GM12878 (cell line): ENCODE measurements around the gene HS3ST5. TPM values are rescaled to one million over a fixed set of nuclear protein-coding genes. Genes with fewer than 3 reads are reported as not detected.

Source experiments
- ATAC-seq: fragments of 200-7000 bp; cut with Tn5 transposase; 3 replicates; pipeline ENCODE4 v1.9.1; 2020; ENCODE audit warnings: mild to moderate bottlenecking, moderate library complexity
- BruUV-seq: library from RNA; stranded (reverse); fragments of 400-500 nt; replicated peaks from 2 replicates; lab custom pipeline; 2021; lab: Mats Ljungman, UMichigan
- CTCF ChIA-PET: fragments of 300-600 bp; sonication (Branson Sonifier 250); formaldehyde crosslinking; extraction: SDS; loops from one replicate; lab custom pipeline; 2021; ENCODE audit warnings: inconsistent platforms; lab: Yijun Ruan, JAX
- POLR2A ChIA-PET: fragments of 350-600 bp; formaldehyde crosslinking; extraction: SDS; loops from one replicate; lab custom pipeline; 2021; ENCODE audit warnings: inconsistent platforms; lab: Charles Lee
- RAD21 ChIA-PET: fragments of 300-600 bp; sonication (Branson Sonifier 250); formaldehyde crosslinking; loops from one replicate; lab custom pipeline; 2023; ENCODE audit warnings: antibody characterized with exemption; ENCODE audit not compliant: unreplicated experiment; lab: Charles Lee
- SMC1A ChIA-PET: fragments of 300-600 bp; sonication (Branson Sonifier 250); formaldehyde crosslinking; loops from one replicate; lab custom pipeline; 2023; ENCODE audit not compliant: unreplicated experiment, uncharacterized antibody; lab: Charles Lee
- DNase-seq: peaks from one replicate; pipeline ENCODE4 v3.0.0-alpha.2; 2011; ENCODE audit warnings: low read depth, low spot score
- FAIRE-seq: peaks from 3 replicates; lab custom pipeline; 2011; peaks lifted over from hg19 to GRCh38; lab: Jason Lieb, UNC
- H2AFZ ChIP-seq: 2 replicates; pipeline ENCODE4 v1.6.0; 2011; ENCODE audit warnings: low read depth, low read length, control low read depth; ENCODE audit not compliant: control insufficient read depth
- H3K27ac ChIP-seq: 2 replicates; pipeline ENCODE4 v1.5.1; 2011; ENCODE audit warnings: control low read depth; ENCODE audit not compliant: control insufficient read depth, insufficient read depth
- H3K27me3 ChIP-seq, 2 experiments: replicated peaks in 1 of 2; 2 replicates each; pipeline versions ENCODE4 v1.6.0 to v1.6.1; 2011; ENCODE audit warnings: low read length in 1 of 2; ENCODE audit not compliant: control insufficient read depth in 2 of 2, insufficient read depth in 2 of 2
- H3K36me3 ChIP-seq, 2 experiments: 2 replicates each; pipeline ENCODE4 v1.5.1; 2011; ENCODE audit warnings: low read length in 1 of 2; ENCODE audit not compliant: control insufficient read depth in 2 of 2, insufficient read depth in 2 of 2
- H3K4me1 ChIP-seq: 2 replicates; pipeline ENCODE4 v1.6.1; 2011; ENCODE audit warnings: mild to moderate bottlenecking, low read length, moderate library complexity, mixed read lengths; ENCODE audit not compliant: control insufficient read depth, insufficient read depth
- H3K4me2 ChIP-seq: 2 replicates; pipeline ENCODE4 v1.6.0; 2011; ENCODE audit warnings: control low read depth; ENCODE audit not compliant: control insufficient read depth, insufficient read depth
- H3K4me3 ChIP-seq: fragments of 200-600 bp; sonication (generic); 2 replicates; pipeline ENCODE4 v1.5.1; 2016
- H3K79me2 ChIP-seq: 2 replicates; pipeline ENCODE4 v1.6.0; 2011; ENCODE audit warnings: low read length; ENCODE audit not compliant: control insufficient read depth, insufficient read depth
- H3K9ac ChIP-seq: 2 replicates; pipeline ENCODE4 v1.8.0; 2011; ENCODE audit warnings: low read length, control low read depth, mixed read lengths; ENCODE audit not compliant: control insufficient read depth, insufficient read depth
- H3K9me3 ChIP-seq: replicated peaks from 3 replicates; pipeline ENCODE4 v1.5.1; 2011; ENCODE audit warnings: mild to moderate bottlenecking, low read length; ENCODE audit not compliant: control insufficient read depth, insufficient read depth
- H4K20me1 ChIP-seq: 2 replicates; pipeline ENCODE4 v1.6.0; 2011; ENCODE audit not compliant: control insufficient read depth, insufficient read depth
- EZH2 ChIP-seq: IDR thresholded peaks from 2 replicates; pipeline ENCODE4 v1.6.1; 2012; ENCODE audit warnings: low read depth, mild to moderate bottlenecking, control low read depth, inconsistent platforms, low read length, borderline replicate concordance; ENCODE audit not compliant: control insufficient read depth
- GABPA ChIP-seq: IDR thresholded peaks from 2 replicates; pipeline ENCODE4 v1.6.1; 2014; ENCODE audit warnings: antibody characterized with exemption, low read depth, mild to moderate bottlenecking, inconsistent platforms
- HDGF ChIP-seq: fragments of 450-650 bp; IDR thresholded peaks from 2 replicates; pipeline ENCODE4 v1.6.1; 2016; ENCODE audit warnings: antibody characterized with exemption
- SUPT20H ChIP-seq: IDR thresholded peaks from 2 replicates; pipeline ENCODE4 v1.6.1; 2011; ENCODE audit warnings: low read depth, mild to moderate bottlenecking, low read length, moderate library complexity, borderline replicate concordance; ENCODE audit not compliant: control insufficient read depth
- ZNF207 ChIP-seq: fragments of 450-650 bp; IDR thresholded peaks from 2 replicates; pipeline ENCODE4 v1.6.1; 2014; ENCODE audit warnings: antibody characterized with exemption, mild to moderate bottlenecking, borderline replicate concordance
- WGBS: methylation state at CpG from one replicate; pipeline ENCODE4 v1.1.6; 2016; ENCODE audit warnings: low lambda C conversion rate; ENCODE audit not compliant: insufficient replicate concordance, insufficient coverage; ENCODE audit errors: missing lambda C conversion rate; 5-methylcytosine and 5-hydroxymethylcytosine counted together
- in situ Hi-C: fragments of 300-500 bp; cut with MboI; formaldehyde crosslinking; loops from 9 replicates; pipeline ENCODE4 v1.14.3; 2018; ENCODE audit warnings: mixed read lengths
- intact Hi-C: fragments of 100-400 bp; cut with micrococcal nuclease; formaldehyde crosslinking; loops from one replicate; pipeline ENCODE4 v1.14.2; 2022; ENCODE audit not compliant: unreplicated experiment
- polyA plus RNA-seq, 11 experiments: library from polyadenylated mRNA; depleted of rRNA in 4 of 11; unstranded in 6 of 11; stranded (reverse) in 5 of 11; fragments of >200 nt; fragmentation: Nextera tagmentation in 4 of 11; fragmentation: Illumina TruSeq in 1 of 11; extraction: Ambion mirVana in 4 of 11; extraction: Trizol in 1 of 11; gene quantifications; 1 replicate in 1 of 11; 2 replicates in 10 of 11; pipeline versions ENCODE4 v1.2.1 to v1.2.3, GENCODE V29; 2011 to 2016; ENCODE audit warnings: inconsistent platforms in 2 of 11, missing spikeins in 2 of 11, low read depth in 1 of 11
- total RNA-seq, 4 experiments: library from RNA; depleted of rRNA in 3 of 4; stranded (reverse); fragments of >200 nt in 3 of 4; fragmentation: Illumina TruSeq in 1 of 4; extraction: Trizol in 1 of 4; gene quantifications; 2 replicates each; pipeline versions ENCODE4 v1.2.1 to v1.2.3, GENCODE V29; 2013 to 2021
- TF ChIP-seq, protein P1 (sequence below): fragments of 150-350 bp; IDR thresholded peaks from 2 replicates; pipeline ENCODE4 v1.6.1; 2016; ENCODE audit warnings: low read depth, low read length
- TF ChIP-seq, protein P2 (sequence below): fragments of 450-650 bp; formaldehyde crosslinking; IDR thresholded peaks from 2 replicates; pipeline ENCODE4 v1.4.0; 2020; ENCODE audit warnings: mild to moderate bottlenecking, moderate library complexity

The HS3ST5 gene
- total and polyA plus RNA-seq, 10 of the 15 experiments (the other 5 are each of a cell fraction or from before 2014, with no cell fraction given), result 0.04 TPM; not detected in 9

DNA sequence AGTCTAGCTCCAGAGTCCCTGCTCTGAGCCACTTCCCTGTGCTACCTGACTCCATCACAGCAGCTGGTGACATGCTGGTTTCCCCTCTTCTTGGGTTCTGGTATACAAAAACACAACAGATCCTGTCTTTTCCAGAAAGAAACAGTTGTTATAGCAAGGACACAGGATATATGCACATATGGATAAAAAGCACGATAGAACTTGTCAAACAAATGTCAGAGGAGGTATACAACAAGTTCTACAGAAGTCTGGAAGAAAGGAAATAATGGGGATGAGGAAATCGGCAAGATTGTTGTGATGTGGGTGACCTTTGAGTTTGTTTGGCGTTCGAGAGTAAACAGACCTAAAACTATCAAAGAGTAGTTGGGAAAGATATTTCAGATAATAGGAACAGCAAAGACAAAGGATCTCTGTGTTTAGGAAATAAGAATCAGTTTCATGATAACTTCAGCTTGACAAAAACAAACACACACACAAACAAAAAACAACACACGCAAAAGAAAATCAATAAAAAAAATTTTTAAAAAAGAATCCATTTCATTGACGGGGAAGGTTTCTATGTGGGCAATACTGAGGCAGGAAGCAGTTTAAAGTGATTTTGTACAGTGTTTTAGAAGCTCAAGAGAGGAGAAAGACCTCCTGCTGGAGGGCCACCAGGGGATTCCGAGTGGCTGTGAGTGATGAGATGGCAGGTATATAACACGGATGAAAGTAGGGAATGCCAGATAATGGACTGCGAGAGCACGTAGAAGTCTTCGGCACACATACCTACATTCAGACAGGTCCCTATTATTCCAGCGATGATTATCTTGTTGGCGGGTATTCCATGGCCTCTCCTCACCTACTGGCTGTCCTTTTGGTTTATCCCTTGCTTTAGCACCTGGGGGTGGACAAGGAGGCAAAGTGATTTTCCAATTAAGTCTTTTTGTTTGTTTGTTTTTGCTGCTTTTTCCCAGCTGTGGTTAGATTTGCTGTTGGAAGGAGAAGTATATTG is 174.9 kb downstream of the HS3ST5 start:
- ATAC-seq (no peak), FAIRE-seq (no peak), DNase-seq (no peak)
- H3K79me2 ChIP-seq, result no peaks in the 10 kb centered on the region
- ChIA-PET POLR2A (interaction anchor here (0.6 kb wide), 1 partner anchor 75 kb away, joined by 3 read pairs; no protein-coding TSS in a partner anchor), SMC1A (interaction anchor here (0.7 kb wide), 1 partner anchor 101 kb away, joined by 3 read pairs; no protein-coding TSS in a partner anchor), CTCF (interaction anchor here (0.7 to 2.7 kb wide), 2 partner anchors 60 to 585 kb away, joined by 3 to 8 read pairs; no protein-coding TSS in a partner anchor), RAD21 (no interaction called here)
- in situ Hi-C loops, result no loop called here
- no TSS peak for BruUV-seq
- no peaks in the 10 kb centered on the region for H3K27me3 ChIP-seq
- H3K4me1 ChIP-seq, result no peaks in the 10 kb centered on the region
- H2AFZ ChIP-seq, result no peak overlapping the region
- 36% methylated on average over 13 of the region's 13 CpGs for WGBS
- intact Hi-C loops, result no loop called here
- no peak overlapping the region for H3K27ac ChIP-seq
- TF ChIP-seq GABPA, result no peak
- TF ChIP-seq EZH2, result no peak
- no peak for TF ChIP-seq SUPT20H
- no peak for TF ChIP-seq ZNF207
- no peak for TF ChIP-seq HDGF
- TF ChIP-seq, protein P1, sequence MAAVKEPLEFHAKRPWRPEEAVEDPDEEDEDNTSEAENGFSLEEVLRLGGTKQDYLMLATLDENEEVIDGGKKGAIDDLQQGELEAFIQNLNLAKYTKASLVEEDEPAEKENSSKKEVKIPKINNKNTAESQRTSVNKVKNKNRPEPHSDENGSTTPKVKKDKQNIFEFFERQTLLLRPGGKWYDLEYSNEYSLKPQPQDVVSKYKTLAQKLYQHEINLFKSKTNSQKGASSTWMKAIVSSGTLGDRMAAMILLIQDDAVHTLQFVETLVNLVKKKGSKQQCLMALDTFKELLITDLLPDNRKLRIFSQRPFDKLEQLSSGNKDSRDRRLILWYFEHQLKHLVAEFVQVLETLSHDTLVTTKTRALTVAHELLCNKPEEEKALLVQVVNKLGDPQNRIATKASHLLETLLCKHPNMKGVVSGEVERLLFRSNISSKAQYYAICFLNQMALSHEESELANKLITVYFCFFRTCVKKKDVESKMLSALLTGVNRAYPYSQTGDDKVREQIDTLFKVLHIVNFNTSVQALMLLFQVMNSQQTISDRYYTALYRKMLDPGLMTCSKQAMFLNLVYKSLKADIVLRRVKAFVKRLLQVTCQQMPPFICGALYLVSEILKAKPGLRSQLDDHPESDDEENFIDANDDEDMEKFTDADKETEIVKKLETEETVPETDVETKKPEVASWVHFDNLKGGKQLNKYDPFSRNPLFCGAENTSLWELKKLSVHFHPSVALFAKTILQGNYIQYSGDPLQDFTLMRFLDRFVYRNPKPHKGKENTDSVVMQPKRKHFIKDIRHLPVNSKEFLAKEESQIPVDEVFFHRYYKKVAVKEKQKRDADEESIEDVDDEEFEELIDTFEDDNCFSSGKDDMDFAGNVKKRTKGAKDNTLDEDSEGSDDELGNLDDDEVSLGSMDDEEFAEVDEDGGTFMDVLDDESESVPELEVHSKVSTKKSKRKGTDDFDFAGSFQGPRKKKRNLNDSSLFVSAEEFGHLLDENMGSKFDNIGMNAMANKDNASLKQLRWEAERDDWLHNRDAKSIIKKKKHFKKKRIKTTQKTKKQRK, result no peak
- TF ChIP-seq, protein P2, sequence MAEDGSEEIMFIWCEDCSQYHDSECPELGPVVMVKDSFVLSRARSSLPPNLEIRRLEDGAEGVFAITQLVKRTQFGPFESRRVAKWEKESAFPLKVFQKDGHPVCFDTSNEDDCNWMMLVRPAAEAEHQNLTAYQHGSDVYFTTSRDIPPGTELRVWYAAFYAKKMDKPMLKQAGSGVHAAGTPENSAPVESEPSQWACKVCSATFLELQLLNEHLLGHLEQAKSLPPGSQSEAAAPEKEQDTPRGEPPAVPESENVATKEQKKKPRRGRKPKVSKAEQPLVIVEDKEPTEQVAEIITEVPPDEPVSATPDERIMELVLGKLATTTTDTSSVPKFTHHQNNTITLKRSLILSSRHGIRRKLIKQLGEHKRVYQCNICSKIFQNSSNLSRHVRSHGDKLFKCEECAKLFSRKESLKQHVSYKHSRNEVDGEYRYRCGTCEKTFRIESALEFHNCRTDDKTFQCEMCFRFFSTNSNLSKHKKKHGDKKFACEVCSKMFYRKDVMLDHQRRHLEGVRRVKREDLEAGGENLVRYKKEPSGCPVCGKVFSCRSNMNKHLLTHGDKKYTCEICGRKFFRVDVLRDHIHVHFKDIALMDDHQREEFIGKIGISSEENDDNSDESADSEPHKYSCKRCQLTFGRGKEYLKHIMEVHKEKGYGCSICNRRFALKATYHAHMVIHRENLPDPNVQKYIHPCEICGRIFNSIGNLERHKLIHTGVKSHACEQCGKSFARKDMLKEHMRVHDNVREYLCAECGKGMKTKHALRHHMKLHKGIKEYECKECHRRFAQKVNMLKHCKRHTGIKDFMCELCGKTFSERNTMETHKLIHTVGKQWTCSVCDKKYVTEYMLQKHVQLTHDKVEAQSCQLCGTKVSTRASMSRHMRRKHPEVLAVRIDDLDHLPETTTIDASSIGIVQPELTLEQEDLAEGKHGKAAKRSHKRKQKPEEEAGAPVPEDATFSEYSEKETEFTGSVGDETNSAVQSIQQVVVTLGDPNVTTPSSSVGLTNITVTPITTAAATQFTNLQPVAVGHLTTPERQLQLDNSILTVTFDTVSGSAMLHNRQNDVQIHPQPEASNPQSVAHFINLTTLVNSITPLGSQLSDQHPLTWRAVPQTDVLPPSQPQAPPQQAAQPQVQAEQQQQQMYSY, result no peak
- H3K4me2 ChIP-seq, result no peak overlapping the region
- no peak overlapping the region for H3K9ac ChIP-seq
- H3K36me3 ChIP-seq, result no peaks in the 10 kb centered on the region
- no peaks in the 10 kb centered on the region for H3K9me3 ChIP-seq
- H3K4me3 ChIP-seq, result no peak overlapping the region
- no peaks in the 10 kb centered on the region for H4K20me1 ChIP-seq
